ENCODE results near the gene RNF32. TPM values are rescaled to one million over a fixed set of nuclear protein-coding genes. Genes with fewer than 3 reads are reported as not detected.

RNF32 gene
- total RNA-seq, 1 experiment from 2014 or later, result 0.61 TPM

DNA sequence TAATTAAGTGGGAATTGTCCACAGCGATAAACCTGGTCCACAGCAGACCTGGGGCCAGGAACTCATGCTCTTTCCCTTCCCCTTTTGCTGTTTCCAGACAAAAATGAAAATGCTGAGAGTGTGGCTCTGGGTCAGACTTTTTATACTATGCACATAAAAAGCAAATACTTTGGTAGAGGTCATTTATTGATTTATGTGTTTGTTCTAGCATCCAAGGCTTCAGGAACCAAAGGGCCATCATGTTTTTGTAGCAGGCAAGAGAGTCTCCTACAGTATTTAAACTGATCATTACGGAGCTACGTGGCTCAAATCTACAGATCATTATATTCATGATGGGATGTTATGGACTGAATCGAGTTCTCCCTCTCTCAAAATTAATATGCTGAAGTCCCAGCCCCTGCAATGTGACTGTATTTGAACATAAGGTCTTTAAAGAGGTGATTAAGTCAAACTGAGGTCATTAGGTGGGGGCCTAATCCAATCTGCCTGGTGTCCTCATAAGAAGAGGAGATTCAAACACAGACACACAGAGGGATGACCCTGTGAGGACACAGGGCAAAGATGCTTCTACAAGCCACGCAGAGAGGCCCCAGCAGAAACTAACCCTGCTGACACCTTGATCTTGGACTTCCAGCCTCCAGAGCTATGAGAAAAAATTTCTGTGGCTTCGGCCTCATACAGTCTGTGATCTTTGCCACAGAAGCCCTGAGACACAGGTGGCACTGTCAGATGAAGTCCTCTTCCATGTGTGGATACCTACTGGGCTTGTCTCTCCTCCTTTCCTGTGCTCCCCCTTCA is 46.1 kb upstream of the RNF32 start:
- peaks cover 27% of the 10 kb centered on the region for H3K36me3 Mint-ChIP-seq
- DNase-seq (ENCODE audit: low spot score) (no peak), ATAC-seq (no peak)
- peaks cover 52% of the 10 kb centered on the region for H3K9me3 Mint-ChIP-seq
- H3K27ac Mint-ChIP-seq, result no peak overlapping the region
- POLR2A ChIA-PET, result no interaction called here
- peaks cover 14% of the 10 kb centered on the region for H3K27me3 Mint-ChIP-seq (ENCODE audit: low read depth)
- CTCF ChIA-PET, result no interaction called here
- TF ChIP-seq JUN (CRISPR knock-in tag; IDR thresholded peaks at IDR 0.05) (no peak), STAT6 (CRISPR knock-in tag; conservative IDR thresholded peaks at IDR 0.05; ENCODE audit: low read depth) (no peak), JAZF1 (CRISPR knock-in tag; IDR thresholded peaks at IDR 0.05) (no peak), NR2C2 (CRISPR knock-in tag; IDR thresholded peaks at IDR 0.05) (no peak), SMAD4 (CRISPR knock-in tag; IDR thresholded peaks at IDR 0.05) (no peak), KAT7 (CRISPR knock-in tag; IDR thresholded peaks at IDR 0.05; ENCODE audit: borderline replicate concordance) (no peak), ZNF317 (CRISPR knock-in tag; IDR thresholded peaks at IDR 0.05; ENCODE audit: borderline replicate concordance, low read depth) (no peak), ZNF396 (CRISPR knock-in tag; IDR thresholded peaks at IDR 0.05; ENCODE audit: borderline replicate concordance) (no peak), E2F4 (CRISPR knock-in tag; IDR thresholded peaks at IDR 0.05; ENCODE audit: borderline replicate concordance, low read depth) (no peak)
- 0 out of 2 replicates have a peak, but pooled peaks cover 3% of the 10 kb centered on the region for H3K4me1 Mint-ChIP-seq
- H3K4me3 Mint-ChIP-seq, result no peak overlapping the region

GRCh38 chr7:156600496-156600895 is 40.1 kb upstream of the RNF32 start:
- ATAC-seq (no peak), DNase-seq (ENCODE audit: low spot score) (no peak)
- Mint-ChIP-seq H3K27ac (no peak overlapping the region), H3K9me3 (peaks cover 5% of the 10 kb centered on the region; the same call in 1 of the 2 replicates), H3K4me1 (0 out of 2 replicates have a peak, but pooled peaks cover 8% of the 10 kb centered on the region), H3K27me3 (ENCODE audit: low read depth) (no peaks in the 10 kb centered on the region), H3K4me3 (no peak overlapping the region), H3K36me3 (no peaks in the 10 kb centered on the region)
- ChIA-PET CTCF (no interaction called here), POLR2A (no interaction called here)
- TF ChIP-seq SMAD4 (CRISPR knock-in tag; IDR thresholded peaks at IDR 0.05) (no peak), ZSCAN18 (CRISPR knock-in tag; IDR thresholded peaks at IDR 0.05) (no peak), ZNF416 (CRISPR knock-in tag; IDR thresholded peaks at IDR 0.05) (no peak), ZBTB21 (CRISPR knock-in tag; IDR thresholded peaks at IDR 0.05; ENCODE audit: borderline replicate concordance) (no peak), NR3C1 (CRISPR knock-in tag; conservative IDR thresholded peaks at IDR 0.05; ENCODE audit: low read depth) (no peak), TP53 (CRISPR knock-in tag; IDR thresholded peaks at IDR 0.05) (no peak), SMAD3 (CRISPR knock-in tag; IDR thresholded peaks at IDR 0.05; ENCODE audit: borderline replicate concordance) (no peak), E2F4 (CRISPR knock-in tag; IDR thresholded peaks at IDR 0.05; ENCODE audit: borderline replicate concordance, low read depth) (no peak), CBFB (CRISPR knock-in tag; IDR thresholded peaks at IDR 0.05; ENCODE audit: low read depth) (no peak), MYBL2 (CRISPR knock-in tag; IDR thresholded peaks at IDR 0.05) (no peak), GTF2I (CRISPR knock-in tag; conservative IDR thresholded peaks at IDR 0.05) (no peak), SOX15 (CRISPR knock-in tag; IDR thresholded peaks at IDR 0.05) (no peak)
- TF ChIP-seq, protein P1, sequence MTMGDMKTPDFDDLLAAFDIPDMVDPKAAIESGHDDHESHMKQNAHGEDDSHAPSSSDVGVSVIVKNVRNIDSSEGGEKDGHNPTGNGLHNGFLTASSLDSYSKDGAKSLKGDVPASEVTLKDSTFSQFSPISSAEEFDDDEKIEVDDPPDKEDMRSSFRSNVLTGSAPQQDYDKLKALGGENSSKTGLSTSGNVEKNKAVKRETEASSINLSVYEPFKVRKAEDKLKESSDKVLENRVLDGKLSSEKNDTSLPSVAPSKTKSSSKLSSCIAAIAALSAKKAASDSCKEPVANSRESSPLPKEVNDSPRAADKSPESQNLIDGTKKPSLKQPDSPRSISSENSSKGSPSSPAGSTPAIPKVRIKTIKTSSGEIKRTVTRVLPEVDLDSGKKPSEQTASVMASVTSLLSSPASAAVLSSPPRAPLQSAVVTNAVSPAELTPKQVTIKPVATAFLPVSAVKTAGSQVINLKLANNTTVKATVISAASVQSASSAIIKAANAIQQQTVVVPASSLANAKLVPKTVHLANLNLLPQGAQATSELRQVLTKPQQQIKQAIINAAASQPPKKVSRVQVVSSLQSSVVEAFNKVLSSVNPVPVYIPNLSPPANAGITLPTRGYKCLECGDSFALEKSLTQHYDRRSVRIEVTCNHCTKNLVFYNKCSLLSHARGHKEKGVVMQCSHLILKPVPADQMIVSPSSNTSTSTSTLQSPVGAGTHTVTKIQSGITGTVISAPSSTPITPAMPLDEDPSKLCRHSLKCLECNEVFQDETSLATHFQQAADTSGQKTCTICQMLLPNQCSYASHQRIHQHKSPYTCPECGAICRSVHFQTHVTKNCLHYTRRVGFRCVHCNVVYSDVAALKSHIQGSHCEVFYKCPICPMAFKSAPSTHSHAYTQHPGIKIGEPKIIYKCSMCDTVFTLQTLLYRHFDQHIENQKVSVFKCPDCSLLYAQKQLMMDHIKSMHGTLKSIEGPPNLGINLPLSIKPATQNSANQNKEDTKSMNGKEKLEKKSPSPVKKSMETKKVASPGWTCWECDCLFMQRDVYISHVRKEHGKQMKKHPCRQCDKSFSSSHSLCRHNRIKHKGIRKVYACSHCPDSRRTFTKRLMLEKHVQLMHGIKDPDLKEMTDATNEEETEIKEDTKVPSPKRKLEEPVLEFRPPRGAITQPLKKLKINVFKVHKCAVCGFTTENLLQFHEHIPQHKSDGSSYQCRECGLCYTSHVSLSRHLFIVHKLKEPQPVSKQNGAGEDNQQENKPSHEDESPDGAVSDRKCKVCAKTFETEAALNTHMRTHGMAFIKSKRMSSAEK (CRISPR knock-in tag; IDR thresholded peaks at IDR 0.05; ENCODE audit: borderline replicate concordance), result no peak
- TF ChIP-seq, protein P2, sequence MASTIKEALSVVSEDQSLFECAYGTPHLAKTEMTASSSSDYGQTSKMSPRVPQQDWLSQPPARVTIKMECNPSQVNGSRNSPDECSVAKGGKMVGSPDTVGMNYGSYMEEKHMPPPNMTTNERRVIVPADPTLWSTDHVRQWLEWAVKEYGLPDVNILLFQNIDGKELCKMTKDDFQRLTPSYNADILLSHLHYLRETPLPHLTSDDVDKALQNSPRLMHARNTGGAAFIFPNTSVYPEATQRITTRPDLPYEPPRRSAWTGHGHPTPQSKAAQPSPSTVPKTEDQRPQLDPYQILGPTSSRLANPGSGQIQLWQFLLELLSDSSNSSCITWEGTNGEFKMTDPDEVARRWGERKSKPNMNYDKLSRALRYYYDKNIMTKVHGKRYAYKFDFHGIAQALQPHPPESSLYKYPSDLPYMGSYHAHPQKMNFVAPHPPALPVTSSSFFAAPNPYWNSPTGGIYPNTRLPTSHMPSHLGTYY (CRISPR knock-in tag; IDR thresholded peaks at IDR 0.05), result no peak
- TF ChIP-seq, protein P3, sequence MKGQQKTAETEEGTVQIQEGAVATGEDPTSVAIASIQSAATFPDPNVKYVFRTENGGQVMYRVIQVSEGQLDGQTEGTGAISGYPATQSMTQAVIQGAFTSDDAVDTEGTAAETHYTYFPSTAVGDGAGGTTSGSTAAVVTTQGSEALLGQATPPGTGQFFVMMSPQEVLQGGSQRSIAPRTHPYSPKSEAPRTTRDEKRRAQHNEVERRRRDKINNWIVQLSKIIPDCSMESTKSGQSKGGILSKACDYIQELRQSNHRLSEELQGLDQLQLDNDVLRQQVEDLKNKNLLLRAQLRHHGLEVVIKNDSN (CRISPR knock-in tag; IDR thresholded peaks at IDR 0.05), result no peak

Measured in WTC11 (cell line).